ENCODE data around the gene PEBP1.
"Not testable (repeated sequence)": the region's sequence is repeated elsewhere in the genome, so short reads cannot be mapped to it uniquely, and the experiment has no call there.

PEBP1 gene

DNA sequence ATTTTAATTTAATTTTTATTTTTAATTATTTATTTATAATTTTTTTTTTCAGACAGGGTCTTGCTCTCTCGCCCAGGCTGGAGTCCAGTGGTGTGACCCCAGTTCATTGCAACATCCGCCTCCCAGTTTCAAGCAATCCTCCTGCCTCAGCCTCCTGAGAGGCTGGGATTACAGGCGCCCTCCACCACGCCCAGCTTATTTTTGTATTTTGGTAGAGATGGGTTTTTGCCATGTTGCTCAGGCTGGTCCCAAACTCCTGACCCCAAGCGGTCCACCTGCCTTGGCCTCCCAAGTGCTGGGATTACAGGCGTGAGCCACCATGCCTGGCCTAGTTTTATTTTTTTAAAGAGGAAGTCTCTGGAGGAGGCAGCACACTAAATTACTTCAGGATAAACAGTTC is 13.7 kb upstream of the PEBP1 start:
- no peaks in the 10 kb centered on the region for H3K36me3 ChIP-seq
- TF ChIP-seq, protein P1, sequence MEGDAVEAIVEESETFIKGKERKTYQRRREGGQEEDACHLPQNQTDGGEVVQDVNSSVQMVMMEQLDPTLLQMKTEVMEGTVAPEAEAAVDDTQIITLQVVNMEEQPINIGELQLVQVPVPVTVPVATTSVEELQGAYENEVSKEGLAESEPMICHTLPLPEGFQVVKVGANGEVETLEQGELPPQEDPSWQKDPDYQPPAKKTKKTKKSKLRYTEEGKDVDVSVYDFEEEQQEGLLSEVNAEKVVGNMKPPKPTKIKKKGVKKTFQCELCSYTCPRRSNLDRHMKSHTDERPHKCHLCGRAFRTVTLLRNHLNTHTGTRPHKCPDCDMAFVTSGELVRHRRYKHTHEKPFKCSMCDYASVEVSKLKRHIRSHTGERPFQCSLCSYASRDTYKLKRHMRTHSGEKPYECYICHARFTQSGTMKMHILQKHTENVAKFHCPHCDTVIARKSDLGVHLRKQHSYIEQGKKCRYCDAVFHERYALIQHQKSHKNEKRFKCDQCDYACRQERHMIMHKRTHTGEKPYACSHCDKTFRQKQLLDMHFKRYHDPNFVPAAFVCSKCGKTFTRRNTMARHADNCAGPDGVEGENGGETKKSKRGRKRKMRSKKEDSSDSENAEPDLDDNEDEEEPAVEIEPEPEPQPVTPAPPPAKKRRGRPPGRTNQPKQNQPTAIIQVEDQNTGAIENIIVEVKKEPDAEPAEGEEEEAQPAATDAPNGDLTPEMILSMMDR (IDR thresholded peaks at IDR 0.05) = no peak

DNA sequence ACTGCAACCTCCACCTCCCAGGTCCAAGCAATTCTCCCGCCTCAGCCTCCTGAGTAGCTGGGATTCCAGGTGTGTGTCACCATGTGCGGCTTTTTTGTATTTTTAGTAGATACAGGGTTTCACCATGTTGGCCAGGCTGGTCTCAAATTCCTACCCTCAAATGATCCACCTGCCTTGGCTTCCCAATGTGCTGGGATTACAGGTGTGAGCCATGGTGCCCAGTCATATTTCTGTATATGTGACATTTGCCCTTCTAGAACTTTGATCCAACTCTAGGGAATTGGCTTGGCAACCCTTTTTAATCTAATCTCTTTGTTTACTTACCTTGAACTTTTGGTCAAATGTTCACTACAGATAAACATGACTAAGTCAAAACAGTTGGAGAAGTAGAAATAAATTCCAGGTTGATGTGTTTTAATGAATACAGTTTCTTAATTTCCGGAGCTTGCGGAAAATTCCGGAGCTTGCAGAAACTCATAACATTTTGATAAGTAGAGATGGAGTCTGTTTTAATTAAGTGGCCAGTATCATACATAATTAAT is 11.5 kb upstream of the PEBP1 start:
- Histone ChIP-seq H3K9me3 (no peaks in the 10 kb centered on the region), H3K4me1 (ENCODE audit: control insufficient read depth in 1 of 2, insufficient read depth in 1 of 2, low read depth in 1 of 2, low read length in 1 of 2) (no peaks in the 10 kb centered on the region), H3K27me3 (no peaks in the 10 kb centered on the region), H3K4me3 (ENCODE audit: low read depth in 1 of 2, low read length in 1 of 2) (no peak overlapping the region), H3K36me3 (no peaks in the 10 kb centered on the region), H3K27ac (no peak overlapping the region)
- TF ChIP-seq, protein P1 (IDR thresholded peaks at IDR 0.05) = no peak

More for the DNA sequence above, 13.7 kb upstream of the PEBP1 start:
- no peak overlapping the region for H3K4me3 ChIP-seq (ENCODE audit: low read depth in 1 of 2, low read length in 1 of 2)
- H3K27me3 ChIP-seq = no peaks in the 10 kb centered on the region
- no peaks in the 10 kb centered on the region for H3K9me3 ChIP-seq
- H3K27ac ChIP-seq = no peak overlapping the region
- no peaks in the 10 kb centered on the region for H3K4me1 ChIP-seq (ENCODE audit: control insufficient read depth in 1 of 2, insufficient read depth in 1 of 2, low read depth in 1 of 2, low read length in 1 of 2)

DNA sequence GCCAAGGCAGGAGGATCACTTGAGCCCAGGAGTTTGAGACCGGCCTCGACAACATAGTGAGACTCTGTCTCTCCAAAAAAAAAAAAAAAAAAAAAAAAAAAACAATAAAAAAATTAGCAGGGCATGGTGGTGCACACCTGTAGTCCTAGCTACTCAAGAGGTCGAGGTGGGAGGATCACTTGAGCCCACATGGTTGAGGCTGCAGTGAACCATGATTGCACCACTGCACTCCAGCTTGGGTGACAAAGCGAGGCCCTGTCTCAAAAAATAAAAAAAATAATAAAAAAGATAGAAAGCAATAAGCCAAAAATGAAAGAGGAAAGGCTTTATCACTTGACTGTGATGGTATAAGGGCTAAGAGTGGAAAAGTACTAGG is 10.2 kb upstream of the PEBP1 start:
- no peaks in the 10 kb centered on the region for H3K27me3 ChIP-seq
- no peaks in the 10 kb centered on the region for H3K9me3 ChIP-seq
- no peaks in the 10 kb centered on the region for H3K4me1 ChIP-seq (ENCODE audit: control insufficient read depth in 1 of 2, insufficient read depth in 1 of 2, low read depth in 1 of 2, low read length in 1 of 2)
- H3K4me3 ChIP-seq (ENCODE audit: low read depth in 1 of 2, low read length in 1 of 2) = no peak overlapping the region
- no peak overlapping the region for H3K27ac ChIP-seq
- H3K36me3 ChIP-seq = no peaks in the 10 kb centered on the region
- TF ChIP-seq, protein P1 (IDR thresholded peaks at IDR 0.05) = no peak

DNA sequence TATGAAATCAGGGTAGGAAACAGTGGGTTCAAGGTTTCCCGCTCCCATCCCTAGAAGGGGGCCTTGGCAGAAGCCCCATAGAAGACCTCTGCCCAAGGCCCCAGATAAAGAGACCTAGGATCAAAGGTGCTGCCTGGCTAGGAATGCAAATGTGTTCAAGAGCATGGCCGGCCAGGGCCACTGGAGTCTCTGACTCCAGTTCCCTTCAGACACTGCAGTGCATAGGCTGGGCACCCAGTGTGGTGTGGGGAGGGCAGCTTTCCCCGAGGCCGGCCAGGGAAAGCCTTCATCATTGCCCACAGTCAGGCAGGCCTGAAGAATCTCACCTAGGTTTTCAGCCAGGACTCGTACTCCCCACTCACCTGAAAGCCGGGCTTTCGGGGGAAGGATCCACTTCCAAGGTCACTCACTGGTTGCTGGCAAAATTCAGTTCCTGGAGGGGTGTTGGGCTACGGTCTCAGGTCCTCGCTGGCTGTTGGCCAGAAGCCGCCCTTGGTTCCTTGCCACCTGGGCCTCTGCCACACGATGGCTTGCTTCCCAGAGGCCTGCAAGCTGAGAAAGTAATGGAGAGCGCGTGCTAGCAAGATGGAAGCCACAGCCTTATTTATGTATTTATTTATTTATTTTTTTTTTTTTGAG is 9.7 kb upstream of the PEBP1 start:
- no peaks in the 10 kb centered on the region for H3K27me3 ChIP-seq
- no peaks in the 10 kb centered on the region for H3K9me3 ChIP-seq
- H3K27ac ChIP-seq = no peak overlapping the region
- TF ChIP-seq, protein P1 (IDR thresholded peaks at IDR 0.05) = no peak
- no peaks in the 10 kb centered on the region for H3K4me1 ChIP-seq (ENCODE audit: control insufficient read depth in 1 of 2, insufficient read depth in 1 of 2, low read depth in 1 of 2, low read length in 1 of 2)
- H3K4me3 ChIP-seq (ENCODE audit: low read depth in 1 of 2, low read length in 1 of 2) = no peak overlapping the region
- H3K36me3 ChIP-seq = no peaks in the 10 kb centered on the region

DNA sequence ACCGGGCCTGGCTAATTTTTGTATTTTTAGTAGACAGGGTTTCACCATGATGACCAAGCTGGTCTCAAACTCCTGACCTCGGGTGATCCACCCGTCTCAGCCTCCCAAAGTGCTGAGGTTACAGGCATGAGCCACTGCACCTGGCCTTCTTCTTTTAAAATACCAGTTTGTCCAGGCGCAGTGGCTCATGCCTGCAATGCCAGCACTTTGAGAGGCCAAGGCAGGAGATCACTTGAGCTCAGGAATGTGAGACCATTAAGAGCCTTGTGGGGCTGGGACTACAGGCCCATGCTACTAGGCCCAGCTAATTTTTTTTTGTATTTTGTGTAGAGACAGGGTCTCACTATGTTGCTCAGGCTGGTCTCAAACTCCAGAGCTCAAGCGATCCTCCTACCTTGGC is 8.1 kb upstream of the PEBP1 start:
- TF ChIP-seq, protein P1 (IDR thresholded peaks at IDR 0.05) = no peak
- Histone ChIP-seq H3K27ac (no peak overlapping the region), H3K4me3 (ENCODE audit: low read depth in 1 of 2, low read length in 1 of 2) (no peak overlapping the region), H3K4me1 (ENCODE audit: control insufficient read depth in 1 of 2, insufficient read depth in 1 of 2, low read depth in 1 of 2, low read length in 1 of 2) (no peaks in the 10 kb centered on the region), H3K27me3 (no peaks in the 10 kb centered on the region), H3K9me3 (no peaks in the 10 kb centered on the region), H3K36me3 (no peaks in the 10 kb centered on the region)

DNA sequence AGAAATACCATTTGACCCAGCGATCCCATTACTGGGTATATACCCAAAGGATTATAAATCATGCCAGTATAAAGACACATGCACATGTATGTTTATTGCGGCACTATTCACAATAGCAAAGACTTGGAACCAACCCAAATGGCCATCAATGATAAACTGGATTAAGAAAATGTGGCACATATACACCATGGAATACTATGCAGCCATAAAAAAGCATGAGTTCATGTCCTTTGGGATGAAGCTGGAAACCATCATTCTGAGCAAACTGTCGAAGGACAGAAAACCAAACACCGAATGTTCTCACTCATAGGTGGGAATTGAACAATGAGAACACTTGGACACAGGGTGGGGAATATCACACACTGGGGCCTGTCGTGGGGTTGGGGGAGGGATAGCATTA is 6.5 kb upstream of the PEBP1 start:
- H3K4me3 ChIP-seq (ENCODE audit: low read depth in 1 of 2, low read length in 1 of 2); H3K9me3 ChIP-seq; H3K27ac ChIP-seq; H3K4me1 ChIP-seq (ENCODE audit: control insufficient read depth in 1 of 2, insufficient read depth in 1 of 2, low read depth in 1 of 2, low read length in 1 of 2); H3K27me3 ChIP-seq; H3K36me3 ChIP-seq: not testable (repeated sequence)
